Measurements from ENCODE around the gene PCCA.

PCCA gene

GRCh38 chr13:100362781-100363180 lies 273.9 kb downstream of the PCCA start:
- no peak overlapping the region for H3K27ac ChIP-seq
- TF ChIP-seq, protein P1, sequence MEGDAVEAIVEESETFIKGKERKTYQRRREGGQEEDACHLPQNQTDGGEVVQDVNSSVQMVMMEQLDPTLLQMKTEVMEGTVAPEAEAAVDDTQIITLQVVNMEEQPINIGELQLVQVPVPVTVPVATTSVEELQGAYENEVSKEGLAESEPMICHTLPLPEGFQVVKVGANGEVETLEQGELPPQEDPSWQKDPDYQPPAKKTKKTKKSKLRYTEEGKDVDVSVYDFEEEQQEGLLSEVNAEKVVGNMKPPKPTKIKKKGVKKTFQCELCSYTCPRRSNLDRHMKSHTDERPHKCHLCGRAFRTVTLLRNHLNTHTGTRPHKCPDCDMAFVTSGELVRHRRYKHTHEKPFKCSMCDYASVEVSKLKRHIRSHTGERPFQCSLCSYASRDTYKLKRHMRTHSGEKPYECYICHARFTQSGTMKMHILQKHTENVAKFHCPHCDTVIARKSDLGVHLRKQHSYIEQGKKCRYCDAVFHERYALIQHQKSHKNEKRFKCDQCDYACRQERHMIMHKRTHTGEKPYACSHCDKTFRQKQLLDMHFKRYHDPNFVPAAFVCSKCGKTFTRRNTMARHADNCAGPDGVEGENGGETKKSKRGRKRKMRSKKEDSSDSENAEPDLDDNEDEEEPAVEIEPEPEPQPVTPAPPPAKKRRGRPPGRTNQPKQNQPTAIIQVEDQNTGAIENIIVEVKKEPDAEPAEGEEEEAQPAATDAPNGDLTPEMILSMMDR (conservative IDR thresholded peaks at IDR 0.05) = no peak
- TF ChIP-seq ZFX (IDR thresholded peaks at IDR 0.05) = no peak

DNA sequence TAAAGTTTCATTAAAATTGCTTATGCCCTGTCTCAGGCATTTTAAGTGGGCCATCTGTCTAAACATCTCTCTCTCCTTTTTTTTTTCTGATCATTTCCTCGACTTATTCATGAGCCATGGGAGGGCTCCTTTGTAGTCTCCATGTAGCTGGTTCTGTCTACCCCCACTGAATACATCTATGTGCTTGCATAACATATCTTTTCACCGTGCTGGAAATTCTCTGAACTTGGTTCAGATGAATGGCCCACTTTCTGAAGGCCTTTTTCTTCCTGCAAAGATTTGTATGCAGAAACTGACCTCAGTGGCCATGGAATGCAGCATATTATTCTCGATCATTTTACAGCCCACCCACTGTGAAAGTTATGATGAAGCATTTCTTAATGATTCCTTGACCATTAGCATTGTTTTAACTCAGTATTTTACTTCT lies 274.4 kb downstream of the PCCA start:
- TF ChIP-seq, protein P1 (conservative IDR thresholded peaks at IDR 0.05) = no peak
- TF ChIP-seq ZFX (IDR thresholded peaks at IDR 0.05) = no peak
- H3K27ac ChIP-seq = no peak overlapping the region

DNA sequence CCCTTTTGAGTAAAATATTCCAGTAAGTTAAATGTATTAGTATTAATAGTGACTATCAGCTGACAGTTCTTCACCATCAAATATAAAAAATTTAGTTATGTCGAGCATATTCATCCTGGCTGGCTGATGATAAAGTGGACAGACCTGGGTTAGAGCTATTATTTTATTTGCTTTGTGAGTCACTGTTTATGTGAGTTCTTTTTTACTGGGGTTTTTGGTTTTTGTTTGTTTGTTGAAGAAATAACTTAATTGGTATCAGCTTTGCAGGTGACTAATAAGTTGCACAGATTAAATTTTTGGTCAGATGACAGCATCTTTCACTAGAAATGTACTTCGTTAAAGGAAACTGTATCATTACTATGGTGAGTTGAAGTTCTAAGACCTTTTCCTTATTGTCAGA lies 275.0 kb downstream of the PCCA start:
- no peak overlapping the region for H3K27ac ChIP-seq

DNA sequence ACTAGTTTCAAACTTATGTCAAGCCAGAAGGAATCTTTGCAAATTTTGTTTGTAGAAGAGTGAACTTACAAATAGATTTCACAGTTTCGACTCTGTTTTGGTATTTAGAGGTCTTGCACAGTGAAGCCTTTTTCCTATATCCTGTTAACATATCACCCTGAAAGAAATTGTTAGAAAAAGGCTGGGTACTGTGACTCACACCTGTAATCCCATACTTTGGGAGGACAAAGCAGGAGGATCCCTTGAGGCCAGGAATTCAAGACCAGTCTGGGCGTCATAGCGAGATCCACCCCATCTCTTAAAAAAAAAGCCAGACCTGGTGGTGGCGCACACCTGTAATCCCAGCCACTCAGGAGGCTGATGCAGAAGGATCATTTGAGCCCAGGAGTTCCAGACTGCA lies 275.7 kb downstream of the PCCA start:
- TF ChIP-seq ZFX (IDR thresholded peaks at IDR 0.05) = no peak
- TF ChIP-seq, protein P1 (conservative IDR thresholded peaks at IDR 0.05) = no peak
- H3K27ac ChIP-seq = no peak overlapping the region

More for the DNA sequence above, 275.0 kb downstream of the PCCA start:
- TF ChIP-seq, protein P1 (conservative IDR thresholded peaks at IDR 0.05) = no peak
- no peak for TF ChIP-seq ZFX (IDR thresholded peaks at IDR 0.05)

DNA sequence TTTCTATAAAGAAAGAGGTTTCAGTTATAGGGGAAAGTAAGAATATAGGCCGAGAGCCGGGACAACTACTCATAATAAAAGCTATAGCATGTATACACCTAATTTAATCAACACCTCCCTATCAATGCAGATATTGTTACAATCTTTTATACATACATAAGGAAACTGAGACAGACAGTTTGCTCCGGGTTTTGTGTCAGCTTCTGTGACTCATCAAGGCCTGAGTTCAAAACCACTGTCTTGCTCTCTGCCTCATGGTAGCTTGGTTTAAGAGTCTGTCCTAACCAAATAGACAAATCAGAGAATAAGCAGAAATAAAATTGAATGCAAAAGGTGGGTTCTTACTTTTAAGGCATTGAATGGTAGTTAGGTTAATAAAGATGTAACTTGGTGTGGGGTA lies 276.8 kb downstream of the PCCA start:
- H3K27ac ChIP-seq = no peak overlapping the region
- no peak for TF ChIP-seq ZFX (IDR thresholded peaks at IDR 0.05)
- TF ChIP-seq, protein P1 (conservative IDR thresholded peaks at IDR 0.05) = no peak

GRCh38 chr13:100378533-100378932 lies 289.6 kb downstream of the PCCA start:
- TF ChIP-seq, protein P1 (conservative IDR thresholded peaks at IDR 0.05) = no peak
- no peak for TF ChIP-seq ZFX (IDR thresholded peaks at IDR 0.05)
- H3K27ac ChIP-seq = no peak overlapping the region

DNA sequence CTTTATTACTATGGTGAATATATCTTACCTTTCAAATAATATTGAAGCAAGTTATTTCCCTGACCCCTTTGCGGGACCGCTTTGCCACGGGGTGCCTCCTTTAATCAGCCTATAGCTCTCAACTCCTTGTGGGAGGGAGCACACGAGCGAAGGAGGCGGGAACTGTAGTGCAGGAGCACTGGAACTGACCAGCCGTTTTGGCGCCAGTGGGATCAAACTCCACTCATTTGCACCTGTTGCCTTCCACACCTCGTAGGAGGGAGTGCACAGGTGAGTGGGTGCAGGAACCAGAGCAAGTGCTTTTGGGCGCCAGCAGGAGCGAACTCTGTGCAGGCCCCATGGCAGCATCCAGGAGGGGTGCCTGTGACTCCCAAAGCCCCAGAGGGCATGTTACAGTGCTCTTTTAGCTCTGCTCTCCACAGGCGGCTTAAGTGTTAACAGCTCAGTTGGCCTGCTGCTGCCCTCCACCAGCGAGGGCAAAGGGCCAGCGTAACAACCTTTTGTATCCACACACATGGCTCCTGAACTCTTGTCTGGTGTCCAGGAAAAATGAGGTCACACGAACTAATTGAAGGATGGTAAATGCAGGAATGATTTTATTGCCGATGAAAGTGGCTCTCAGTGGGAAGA lies 292.8 kb downstream of the PCCA start:
- TF ChIP-seq, protein P1 (conservative IDR thresholded peaks at IDR 0.05) = no peak
- TF ChIP-seq ZFX (IDR thresholded peaks at IDR 0.05) = no peak
- H3K27ac ChIP-seq = no peak overlapping the region
